ENCODE results near the gene PRR18.

PRR18 gene

DNA sequence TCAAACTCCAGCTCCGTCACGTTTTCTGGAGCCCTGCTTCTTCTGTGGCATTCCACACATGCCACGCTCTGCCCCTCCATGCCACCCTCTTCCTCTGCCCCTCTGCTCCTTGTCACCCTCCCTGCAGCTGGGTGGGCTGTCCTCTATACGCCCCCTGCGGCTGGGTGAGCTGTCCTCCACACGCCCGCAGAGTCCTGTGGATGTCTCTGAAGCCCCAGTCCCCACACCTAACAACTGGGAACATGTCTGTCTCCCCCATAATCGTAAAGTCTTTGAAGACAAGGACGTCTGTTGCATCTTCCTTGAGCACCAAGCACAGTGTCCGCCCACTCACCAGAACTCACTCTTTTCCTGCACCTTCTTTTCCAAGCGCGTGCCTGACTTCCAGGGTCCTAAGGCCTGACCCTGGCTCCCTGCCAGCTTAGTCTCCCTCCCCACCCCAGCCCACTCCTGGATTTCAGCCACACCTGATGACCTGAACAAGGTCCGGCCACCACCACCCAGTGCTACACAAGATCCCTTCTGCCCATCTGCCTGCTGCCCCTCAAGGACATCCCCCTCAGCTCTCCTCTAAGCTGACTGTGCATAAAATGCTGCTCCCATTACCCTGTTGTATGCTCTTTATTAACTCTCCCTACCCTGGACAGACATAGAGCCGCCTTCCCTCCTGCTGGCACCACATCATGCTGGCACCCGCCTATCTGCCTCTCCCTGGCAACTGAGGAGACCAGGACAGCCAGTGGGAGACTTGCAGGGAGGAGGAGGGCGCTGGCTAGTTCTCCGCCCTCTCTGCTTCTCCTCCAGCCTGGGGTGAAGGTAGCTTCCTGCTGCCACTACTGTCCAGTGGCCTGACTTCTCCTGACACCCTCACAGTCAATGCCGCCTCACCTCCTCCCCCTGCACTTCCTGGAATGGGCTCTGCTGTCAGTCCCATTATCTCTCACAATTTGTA, 10.7 kb upstream of the PRR18 start:
- TF ChIP-seq, protein P1, sequence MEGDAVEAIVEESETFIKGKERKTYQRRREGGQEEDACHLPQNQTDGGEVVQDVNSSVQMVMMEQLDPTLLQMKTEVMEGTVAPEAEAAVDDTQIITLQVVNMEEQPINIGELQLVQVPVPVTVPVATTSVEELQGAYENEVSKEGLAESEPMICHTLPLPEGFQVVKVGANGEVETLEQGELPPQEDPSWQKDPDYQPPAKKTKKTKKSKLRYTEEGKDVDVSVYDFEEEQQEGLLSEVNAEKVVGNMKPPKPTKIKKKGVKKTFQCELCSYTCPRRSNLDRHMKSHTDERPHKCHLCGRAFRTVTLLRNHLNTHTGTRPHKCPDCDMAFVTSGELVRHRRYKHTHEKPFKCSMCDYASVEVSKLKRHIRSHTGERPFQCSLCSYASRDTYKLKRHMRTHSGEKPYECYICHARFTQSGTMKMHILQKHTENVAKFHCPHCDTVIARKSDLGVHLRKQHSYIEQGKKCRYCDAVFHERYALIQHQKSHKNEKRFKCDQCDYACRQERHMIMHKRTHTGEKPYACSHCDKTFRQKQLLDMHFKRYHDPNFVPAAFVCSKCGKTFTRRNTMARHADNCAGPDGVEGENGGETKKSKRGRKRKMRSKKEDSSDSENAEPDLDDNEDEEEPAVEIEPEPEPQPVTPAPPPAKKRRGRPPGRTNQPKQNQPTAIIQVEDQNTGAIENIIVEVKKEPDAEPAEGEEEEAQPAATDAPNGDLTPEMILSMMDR (conservative IDR thresholded peaks at IDR 0.05; ENCODE audit: control insufficient read depth, insufficient read depth, low read depth, low read length): no peak
- H3K4me3 ChIP-seq (ENCODE audit: control insufficient read depth, low read depth, low read length): no peak overlapping the region
- no peak for DNase-seq (ENCODE audit: low read depth)

DNA sequence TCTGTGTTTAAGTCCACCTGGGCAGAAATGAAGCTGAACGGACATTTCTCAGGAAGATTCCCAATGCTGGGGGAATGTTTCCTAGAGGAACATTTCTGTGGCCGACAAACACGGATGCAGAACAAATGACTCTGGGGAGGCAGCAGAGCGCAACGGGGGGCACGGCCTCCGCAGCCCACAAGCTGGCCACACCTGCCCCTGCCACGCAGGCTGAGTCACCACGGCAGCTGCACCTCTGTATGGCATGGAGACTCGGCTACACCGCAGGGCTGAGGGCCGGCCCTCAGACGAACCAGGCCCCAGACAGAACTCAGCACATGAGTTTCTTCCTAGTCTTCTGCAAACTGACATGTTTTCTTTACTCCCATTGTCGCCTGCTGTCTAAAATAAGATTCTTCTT, 10.0 kb upstream of the PRR18 start:
- no peak overlapping the region for H3K4me3 ChIP-seq (ENCODE audit: control insufficient read depth, low read depth, low read length)
- TF ChIP-seq, protein P1 (conservative IDR thresholded peaks at IDR 0.05; ENCODE audit: control insufficient read depth, insufficient read depth, low read depth, low read length): no peak
- DNase-seq (ENCODE audit: low read depth): no peak

DNA sequence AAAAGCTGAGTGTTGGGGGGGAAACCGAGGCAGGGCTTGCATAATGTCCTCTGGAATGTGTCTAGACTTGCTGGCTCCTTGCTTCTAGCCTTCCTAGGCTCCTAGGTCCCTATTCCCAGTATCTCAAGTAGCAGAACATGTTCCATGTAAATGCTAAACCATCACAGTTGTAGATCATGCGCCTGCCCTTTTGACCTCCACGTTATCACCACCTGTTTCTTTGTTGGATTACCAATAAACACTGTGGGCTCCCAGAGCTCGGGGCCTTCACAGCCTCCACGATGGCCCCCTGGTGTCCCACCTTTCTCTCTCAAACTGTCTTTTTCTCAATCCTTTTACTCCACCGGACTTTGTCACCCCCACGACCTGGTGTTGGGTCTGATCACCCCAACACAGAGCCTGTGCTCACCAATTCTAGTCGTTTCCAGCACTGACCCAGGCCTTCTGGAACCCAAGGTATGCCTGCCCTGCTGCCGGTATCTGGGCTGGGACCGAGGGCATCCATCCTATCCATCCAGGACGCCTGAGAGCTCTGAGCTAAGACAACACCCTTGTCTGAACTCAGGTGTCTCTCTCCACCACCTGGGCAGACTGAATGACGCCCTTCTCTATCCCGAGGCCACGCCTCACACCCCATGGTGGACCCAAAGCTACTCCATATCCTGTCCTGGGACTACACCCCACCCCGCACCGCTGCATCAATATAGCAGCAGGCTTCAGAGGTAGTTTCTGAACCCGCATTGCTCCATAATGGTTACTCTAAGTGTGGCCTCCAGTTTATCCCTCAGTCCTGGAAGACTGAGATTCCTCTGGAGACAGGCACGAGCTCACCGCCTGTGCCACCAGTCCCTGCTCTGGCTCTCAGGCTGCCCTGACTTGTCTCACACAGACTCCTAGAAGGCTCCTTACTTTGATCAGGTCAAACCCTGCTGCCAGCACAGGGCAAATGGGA, 9.3 kb upstream of the PRR18 start:
- H3K4me3 ChIP-seq (ENCODE audit: control insufficient read depth, low read depth, low read length): no peak overlapping the region
- TF ChIP-seq, protein P1 (conservative IDR thresholded peaks at IDR 0.05; ENCODE audit: control insufficient read depth, insufficient read depth, low read depth, low read length): no peak
- no peak for DNase-seq (ENCODE audit: low read depth)

DNA sequence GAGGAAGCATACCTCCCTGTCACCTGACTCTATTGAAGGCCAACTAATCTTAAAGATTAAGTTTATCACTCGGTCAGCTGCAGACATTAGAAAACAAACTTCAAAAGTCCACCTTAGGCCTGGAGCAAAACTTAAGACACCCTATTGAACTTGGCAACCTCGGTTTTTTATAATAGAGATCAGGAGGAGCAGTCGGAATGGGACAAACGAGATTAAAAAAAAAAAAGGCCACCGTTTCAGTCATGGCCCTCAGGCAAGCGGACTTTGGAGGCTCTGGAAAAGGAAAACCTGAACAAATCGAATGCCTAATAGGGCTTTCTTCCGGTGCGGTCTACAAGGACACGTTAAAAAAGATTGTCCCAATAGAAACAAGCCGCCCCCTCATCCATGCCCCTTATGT, 7.2 kb upstream of the PRR18 start:
- no peak overlapping the region for H3K4me3 ChIP-seq (ENCODE audit: control insufficient read depth, low read depth, low read length)
- TF ChIP-seq, protein P1 (conservative IDR thresholded peaks at IDR 0.05; ENCODE audit: control insufficient read depth, insufficient read depth, low read depth, low read length): no peak
- DNase-seq (ENCODE audit: low read depth): no peak

DNA sequence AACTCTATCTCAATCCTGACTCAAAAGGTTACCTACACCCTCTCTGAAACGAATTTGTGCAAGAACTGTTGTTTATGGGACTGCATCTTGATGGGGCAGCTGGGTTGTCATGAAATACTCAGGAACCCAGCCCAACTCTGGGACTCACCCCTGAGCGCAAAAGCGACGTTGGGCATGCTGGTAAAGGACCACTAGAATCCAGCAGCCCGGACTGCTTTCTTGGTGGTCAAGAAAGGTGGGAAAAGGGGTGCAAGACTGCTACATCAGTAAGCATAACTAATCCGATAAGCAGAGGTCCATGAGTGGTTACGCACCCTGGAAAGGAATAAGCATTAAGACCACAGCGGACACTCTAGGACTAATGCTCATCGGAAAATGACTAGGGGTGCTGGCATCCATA, 6.3 kb upstream of the PRR18 start:
- H3K4me3 ChIP-seq (ENCODE audit: control insufficient read depth, low read depth, low read length): no peak overlapping the region

More for the DNA sequence above, 6.3 kb upstream of the PRR18 start:
- DNase-seq (ENCODE audit: low read depth): no peak
- TF ChIP-seq, protein P1 (conservative IDR thresholded peaks at IDR 0.05; ENCODE audit: control insufficient read depth, insufficient read depth, low read depth, low read length): no peak

Measured in fibroblast of mammary gland (primary cell).